GM21526 (cell line): ENCODE results near the gene AK3.
"Not testable (repeated sequence)": the region's sequence is repeated elsewhere in the genome, so short reads cannot be mapped to it uniquely, and the experiment has no call there.

ENCODE experiments used
- ATAC-seq: cut with Tn5 transposase; IDR thresholded peaks from one replicate; pipeline ENCODE4 v1.9.1; 2021; ENCODE audit warnings: moderate library complexity; ENCODE audit not compliant: unreplicated experiment, low FRiP score

The AK3 gene

DNA sequence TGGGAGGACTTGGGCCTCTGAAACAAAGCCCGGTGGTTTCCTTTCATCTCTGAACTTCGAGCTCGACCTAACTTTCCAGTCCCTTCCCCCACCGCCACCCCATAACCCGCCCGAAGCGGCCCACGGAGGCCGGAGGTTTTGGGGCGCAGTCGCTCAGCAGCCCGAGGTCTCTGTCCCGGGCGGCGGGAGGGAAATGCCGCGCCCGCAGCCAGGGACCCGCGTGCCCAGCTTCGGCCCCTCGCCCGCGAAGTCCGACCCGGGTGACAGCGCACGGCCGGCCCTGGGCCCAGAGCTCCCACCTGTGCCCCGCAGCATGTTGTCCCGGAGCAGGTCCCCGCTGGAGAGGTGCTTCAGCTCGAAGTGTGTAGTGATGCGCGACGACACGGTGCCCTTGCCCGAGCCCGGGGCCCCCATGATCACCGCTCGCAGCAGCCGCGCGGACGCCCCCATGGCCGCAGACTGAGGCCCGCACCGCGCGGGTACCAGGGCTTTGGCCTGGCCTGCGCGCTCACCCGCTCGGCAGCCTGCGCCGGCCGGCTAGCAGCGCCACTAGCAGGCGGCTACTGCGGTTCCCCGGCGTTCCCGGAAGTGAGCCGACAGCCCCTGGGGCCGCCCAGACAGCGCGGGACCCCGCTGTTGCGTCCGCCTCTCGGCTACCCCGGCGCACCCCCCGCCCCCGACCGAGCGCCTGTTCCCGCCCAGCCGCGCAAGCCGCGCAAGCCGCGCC lies at the start of gene AK3:
Gene AK3, minus strand, starts transcription at position 565 of the 727 bp plus-strand sequence. Its CDS starts 115 bp downstream, at position 450.
- ATAC-seq: peak; percentile 87

DNA sequence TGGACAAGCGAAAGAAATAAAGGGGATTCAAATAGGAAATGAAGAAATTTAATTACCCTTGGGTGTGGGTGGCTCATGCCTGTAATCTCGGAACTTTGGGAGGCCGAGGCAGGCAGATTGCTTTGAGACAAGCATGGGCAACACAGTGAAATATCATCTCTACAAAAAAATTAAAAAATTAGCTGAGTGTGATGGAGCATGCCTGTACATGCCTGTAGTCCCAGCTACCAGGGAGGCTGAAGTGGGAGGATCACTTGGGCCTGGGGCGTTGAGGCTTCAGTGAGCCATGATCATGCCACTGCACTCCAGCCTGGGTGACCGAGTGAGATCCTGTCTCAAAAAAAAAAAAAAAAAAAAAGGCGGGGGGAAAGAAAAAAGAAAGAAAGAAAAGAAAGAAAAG lies 47.7 kb upstream of the AK3 start:
- ATAC-seq: no peak

DNA sequence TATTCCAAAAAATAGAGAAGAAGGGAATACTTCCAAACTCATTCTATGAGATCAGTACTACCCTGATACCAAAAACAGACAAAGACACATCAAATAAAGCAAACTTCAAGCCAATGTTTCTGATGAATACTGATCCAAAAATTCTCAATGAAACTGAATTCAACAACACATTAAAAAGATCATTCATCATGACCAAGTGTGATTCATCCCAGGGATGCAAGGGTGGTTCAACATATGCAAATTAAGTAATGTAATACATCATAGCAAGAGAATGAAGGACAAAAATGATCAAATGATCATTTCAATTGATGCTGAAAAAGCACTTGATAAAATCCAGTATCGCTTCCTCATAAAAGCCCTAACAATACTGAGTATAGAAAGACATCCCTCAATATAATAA lies 46.9 kb upstream of the AK3 start:
- ATAC-seq: no peak

- ATAC-seq: no peak
Measured at GRCh38 chr9:4786599-4786998, 45.6 kb upstream of the AK3 start.

DNA sequence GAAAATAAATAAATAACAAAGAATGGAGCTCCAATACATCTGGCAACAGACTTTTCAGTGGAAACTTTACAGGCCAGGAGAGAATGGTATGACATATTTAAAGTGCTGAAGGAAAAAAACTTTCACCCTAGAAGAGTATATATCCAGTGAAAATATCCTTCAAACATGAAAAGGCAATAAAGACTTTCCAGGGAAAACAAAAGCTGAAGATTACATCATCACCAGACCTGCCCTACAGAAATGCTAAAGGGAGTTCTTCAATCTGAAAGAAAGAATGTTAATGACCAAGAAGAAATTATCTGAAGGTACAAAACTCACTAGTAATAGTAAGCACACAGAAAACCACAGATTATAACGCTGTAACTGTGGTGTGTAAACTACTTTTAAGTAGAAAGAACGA lies 43.4 kb upstream of the AK3 start:
- no peak for ATAC-seq

DNA sequence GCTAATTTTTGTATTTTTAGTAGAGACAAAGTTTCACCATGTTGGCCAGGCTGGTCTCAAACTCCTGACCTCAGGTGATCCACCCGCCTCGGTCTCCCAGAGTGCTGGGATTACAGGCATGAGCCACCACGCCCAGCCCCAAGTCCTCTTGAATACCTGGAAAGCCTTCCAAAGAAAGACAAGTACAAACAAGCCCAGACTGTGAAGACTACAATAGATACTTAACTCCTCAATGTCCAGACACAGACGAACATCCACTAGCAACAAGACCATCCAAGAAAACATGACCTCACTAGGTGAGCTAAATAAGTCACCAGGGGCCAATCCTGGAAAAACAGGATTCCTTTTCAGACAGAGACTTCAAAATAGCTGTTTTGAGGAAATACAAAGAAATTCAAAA lies 42.2 kb upstream of the AK3 start:
- ATAC-seq: not testable (repeated sequence)

DNA sequence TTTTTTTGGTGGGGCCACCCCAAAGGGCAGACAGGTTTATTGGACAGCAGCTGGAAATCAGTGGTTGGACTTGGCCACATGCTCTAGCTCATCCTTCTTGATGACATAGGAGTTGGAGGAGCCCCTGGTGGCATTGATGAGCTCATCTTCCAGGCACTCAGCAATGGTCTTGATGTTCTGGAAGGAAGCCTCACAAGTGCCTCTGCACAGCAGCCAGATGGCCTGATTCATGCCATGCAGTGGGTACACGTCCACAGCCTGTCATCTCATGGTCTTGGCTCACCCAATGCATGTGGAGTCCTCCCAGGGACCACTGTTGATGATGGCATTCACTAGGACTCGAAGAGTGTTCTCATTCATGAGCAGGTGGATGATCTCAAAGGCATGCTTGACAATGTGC lies 40.4 kb upstream of the AK3 start:
- ATAC-seq: no peak

- ATAC-seq: no peak
Measured at GRCh38 chr9:4780651-4781050, 39.6 kb upstream of the AK3 start.

GRCh38 chr9:4774958-4775357 lies 34.0 kb upstream of the AK3 start:
- not testable (repeated sequence) for ATAC-seq

- no peak for ATAC-seq
Measured at GRCh38 chr9:4774209-4774608, 33.2 kb upstream of the AK3 start.

- ATAC-seq: no peak
Measured at GRCh38 chr9:4771788-4772187, 30.8 kb upstream of the AK3 start.

- no peak for ATAC-seq
Measured at GRCh38 chr9:4769321-4770080, 28.5 kb upstream of the AK3 start.

- no peak for ATAC-seq
Measured at GRCh38 chr9:4768681-4769080, 27.7 kb upstream of the AK3 start.

DNA sequence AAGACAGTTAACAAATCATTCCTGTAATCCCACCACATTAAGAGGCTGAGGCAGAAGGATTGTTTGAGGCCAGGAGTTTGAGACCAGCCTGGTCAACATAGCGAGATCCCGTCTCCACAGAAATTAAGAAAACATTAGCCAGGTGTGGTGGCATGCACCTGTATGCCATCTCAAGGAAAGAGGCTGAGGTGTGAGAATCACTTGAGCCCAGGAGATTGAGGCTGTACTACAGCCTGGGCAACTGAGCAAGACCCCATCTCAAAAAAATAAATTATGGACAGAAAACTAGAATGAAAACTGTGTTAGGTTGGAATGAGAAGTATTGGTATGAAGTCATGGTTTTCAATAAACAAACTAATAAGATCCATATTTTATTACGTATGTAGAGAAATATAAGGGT lies 23.0 kb upstream of the AK3 start:
- ATAC-seq: no peak

DNA sequence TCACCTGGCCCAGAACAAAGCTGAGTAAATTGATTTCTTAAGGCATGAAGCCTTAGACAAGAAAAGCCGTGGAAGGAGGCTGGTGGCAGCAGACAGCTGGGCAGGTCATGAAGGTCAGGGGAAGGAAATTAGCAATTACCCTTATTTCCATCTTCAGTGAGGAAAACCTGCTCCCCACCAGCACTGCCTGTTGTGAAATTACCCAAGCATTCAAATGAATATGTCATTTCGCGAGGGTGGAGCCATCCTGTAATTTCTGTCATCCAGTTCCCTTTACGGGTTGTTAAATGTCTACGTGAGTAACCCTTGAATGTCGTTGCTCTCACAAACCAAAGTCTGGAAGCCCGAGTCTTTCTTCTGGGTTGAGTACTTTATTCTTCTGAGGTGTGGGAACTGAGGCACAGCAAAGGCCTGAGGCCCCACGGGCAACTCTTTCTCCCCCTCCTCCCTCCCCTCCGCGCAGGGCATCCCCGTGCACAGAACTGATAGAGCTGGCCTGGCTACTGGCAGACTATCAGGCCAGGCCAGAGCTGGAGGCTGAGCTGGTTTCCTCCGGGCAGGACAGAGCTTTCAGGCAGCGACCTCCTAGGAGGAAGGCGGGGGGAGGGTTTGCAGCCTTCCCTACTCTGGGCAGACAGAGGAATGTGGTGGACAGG lies 22.0 kb upstream of the AK3 start:
- peak; percentile 29 for ATAC-seq

GRCh38 chr9:4762108-4762885 lies 21.3 kb upstream of the AK3 start:
- peak; percentile 72 for ATAC-seq

DNA sequence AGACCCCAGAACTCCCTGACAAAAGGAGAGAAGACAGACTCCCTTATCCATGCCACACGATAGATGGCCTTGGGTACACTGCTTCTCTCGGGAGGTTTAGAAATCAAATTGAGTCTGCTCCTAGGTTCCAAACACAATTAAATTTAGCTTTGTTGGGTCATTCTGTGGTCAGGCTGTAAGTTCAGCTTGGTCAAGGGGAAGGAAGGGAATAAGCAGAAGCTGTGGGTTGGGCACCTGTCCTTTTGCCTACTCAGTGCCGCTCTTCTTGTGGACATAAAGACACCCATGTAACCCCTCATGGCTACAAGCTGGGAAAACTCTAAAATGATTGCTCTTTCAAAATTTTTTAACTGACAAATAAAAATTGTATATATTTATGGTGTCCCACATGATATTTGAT lies 19.1 kb upstream of the AK3 start:
- ATAC-seq: no peak

- ATAC-seq: no peak
Measured at GRCh38 chr9:4756420-4756819, 15.4 kb upstream of the AK3 start.

GRCh38 chr9:4755026-4755609 lies 14.1 kb upstream of the AK3 start:
- ATAC-seq: no peak

DNA sequence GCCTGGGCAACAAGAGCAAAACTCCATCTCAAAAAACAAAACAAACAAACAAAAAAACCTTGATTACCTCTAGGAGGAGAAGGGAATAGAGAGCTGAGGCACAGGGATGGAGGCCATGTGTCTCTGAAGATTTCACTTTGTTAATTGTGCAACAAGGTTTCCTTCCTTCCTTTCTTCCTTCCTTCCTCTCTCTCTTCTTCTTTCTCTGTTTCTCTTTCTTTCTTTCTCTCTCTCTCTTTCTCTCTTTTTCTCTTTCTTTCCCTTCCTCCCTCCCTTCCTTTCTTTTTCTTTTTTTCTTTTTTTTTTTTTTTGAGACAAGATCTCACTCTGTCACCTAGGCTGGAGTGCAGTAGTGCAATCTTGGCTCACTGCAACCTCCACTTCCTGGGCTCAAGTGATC lies 13.5 kb upstream of the AK3 start:
- ATAC-seq: not testable (repeated sequence)
